IgD-negative memory B cell (primary cell): ENCODE measurements around the gene P2RY6. TPM values are rescaled to one million over a fixed set of nuclear protein-coding genes. Genes with fewer than 3 reads are reported as not detected.
A peak's percentile ranks its signal among the peaks of the same experiment; 100 is the strongest.

Experiments
- H3K27ac Mint-ChIP-seq, 3 donors: one replicate each; pipeline ENCODE4 v1.8.0; 2020 to 2022; ENCODE audit warnings: mild to moderate bottlenecking in 3 of 3, mixed read lengths in 3 of 3, moderate library complexity in 1 of 3
- H3K27me3 Mint-ChIP-seq: one replicate; pipeline ENCODE4 v1.8.0; 2021; ENCODE audit warnings: mixed read lengths
- H3K36me3 Mint-ChIP-seq: one replicate; pipeline ENCODE4 v1.8.0; 2020; ENCODE audit warnings: mild to moderate bottlenecking, mixed read lengths
- H3K4me1 Mint-ChIP-seq, 3 donors: one replicate each; pipeline ENCODE4 v1.8.0; 2020 to 2022; ENCODE audit warnings: mixed read lengths in 3 of 3, mild to moderate bottlenecking in 1 of 3
- H3K4me3 Mint-ChIP-seq, 4 donors: one replicate each; pipeline ENCODE4 v1.8.0; 2020 to 2022; ENCODE audit warnings: mild to moderate bottlenecking in 4 of 4, mixed read lengths in 4 of 4, moderate library complexity in 3 of 4
- H3K9me3 Mint-ChIP-seq, 3 donors: one replicate each; pipeline ENCODE4 v1.8.0; 2020 to 2021; ENCODE audit warnings: mixed read lengths in 3 of 3, mild to moderate bottlenecking in 1 of 3
- polyA plus RNA-seq: library from polyadenylated mRNA; unstranded; fragments of 300-500 nt; fragmentation: Illumina TruSeq; gene quantifications from one replicate; pipeline ENCODE4 v1.2.3, GENCODE V29; 2021

P2RY6 gene
- polyA plus RNA-seq, 1 donor from 2014 or later: not detected

GRCh38 chr11:73245461-73245860 is 26.7 kb upstream of the P2RY6 start:
- Mint-ChIP-seq H3K27ac (peak overlapping the region in 1 of 3 donors; percentile 38), H3K9me3 (no peaks in the 10 kb centered on the region), H3K4me3 (no peak overlapping the region), H3K4me1 (peaks cover 0 to 7% (median 4%) of the 10 kb centered on the region in 3 donors), H3K36me3 (no peaks in the 10 kb centered on the region), H3K27me3 (peaks cover 3% of the 10 kb centered on the region)

- peaks cover 0 to 7% (median 4%) of the 10 kb centered on the region in 3 donors for H3K4me1 Mint-ChIP-seq
- no peak overlapping the region for H3K4me3 Mint-ChIP-seq
- H3K36me3 Mint-ChIP-seq: no peaks in the 10 kb centered on the region
- H3K27me3 Mint-ChIP-seq: peaks cover 3% of the 10 kb centered on the region
- no peaks in the 10 kb centered on the region for H3K9me3 Mint-ChIP-seq
- no peak overlapping the region for H3K27ac Mint-ChIP-seq
Measured at GRCh38 chr11:73246303-73246702, 25.8 kb upstream of the P2RY6 start.

- no peaks in the 10 kb centered on the region for H3K27me3 Mint-ChIP-seq
- no peak overlapping the region for H3K27ac Mint-ChIP-seq
- no peaks in the 10 kb centered on the region for H3K9me3 Mint-ChIP-seq
Measured at GRCh38 chr11:73248526-73249185, 23.5 kb upstream of the P2RY6 start.

GRCh38 chr11:73249304-73249703 is 22.8 kb upstream of the P2RY6 start:
- Mint-ChIP-seq H3K27ac (no peak overlapping the region), H3K27me3 (no peaks in the 10 kb centered on the region), H3K4me3 (no peak overlapping the region), H3K36me3 (no peaks in the 10 kb centered on the region), H3K9me3 (no peaks in the 10 kb centered on the region), H3K4me1 (peaks cover 0 to 4% (median 0%) of the 10 kb centered on the region in 3 donors)

More at GRCh38 chr11:73248526-73249185, 23.5 kb upstream of the P2RY6 start:
- H3K36me3 Mint-ChIP-seq: no peaks in the 10 kb centered on the region
- peaks cover 0 to 4% (median 0%) of the 10 kb centered on the region in 3 donors for H3K4me1 Mint-ChIP-seq
- no peak overlapping the region for H3K4me3 Mint-ChIP-seq

- Mint-ChIP-seq H3K27ac (no peak overlapping the region), H3K4me3 (no peak overlapping the region), H3K27me3 (no peaks in the 10 kb centered on the region)
Measured at GRCh38 chr11:73249853-73250783, 22.0 kb upstream of the P2RY6 start.

GRCh38 chr11:73252577-73253191 is 19.5 kb upstream of the P2RY6 start:
- peaks cover 0 to 4% (median 0%) of the 10 kb centered on the region in 3 donors for H3K4me1 Mint-ChIP-seq
- H3K36me3 Mint-ChIP-seq: no peaks in the 10 kb centered on the region
- H3K9me3 Mint-ChIP-seq: no peaks in the 10 kb centered on the region
- no peaks in the 10 kb centered on the region for H3K27me3 Mint-ChIP-seq
- H3K27ac Mint-ChIP-seq: no peak overlapping the region
- H3K4me3 Mint-ChIP-seq: no peak overlapping the region

More at GRCh38 chr11:73249853-73250783, 22.0 kb upstream of the P2RY6 start:
- H3K4me1 Mint-ChIP-seq: peaks cover 0 to 4% (median 0%) of the 10 kb centered on the region in 3 donors
- H3K9me3 Mint-ChIP-seq: no peaks in the 10 kb centered on the region
- H3K36me3 Mint-ChIP-seq: no peaks in the 10 kb centered on the region

GRCh38 chr11:73257342-73258103 is 14.6 kb upstream of the P2RY6 start:
- peaks cover 3% of the 10 kb centered on the region for H3K27me3 Mint-ChIP-seq
- peaks cover 2% of the 10 kb centered on the region for H3K36me3 Mint-ChIP-seq
- H3K27ac Mint-ChIP-seq: peak overlapping the region in 1 of 3 donors; percentile 57
- peak overlapping the region in 1 of 4 donors; percentile 28 for H3K4me3 Mint-ChIP-seq
- no peaks in the 10 kb centered on the region for H3K4me1 Mint-ChIP-seq
- H3K9me3 Mint-ChIP-seq: no peaks in the 10 kb centered on the region

GRCh38 chr11:73258104-73259035 is 13.8 kb upstream of the P2RY6 start:
- Mint-ChIP-seq H3K27ac (peak overlapping the region in 1 of 3 donors; percentile 57), H3K4me3 (no peak overlapping the region), H3K4me1 (no peaks in the 10 kb centered on the region), H3K27me3 (peaks cover 8% of the 10 kb centered on the region), H3K36me3 (peaks cover 4% of the 10 kb centered on the region), H3K9me3 (no peaks in the 10 kb centered on the region)

- H3K4me3 Mint-ChIP-seq: no peak overlapping the region
- peaks cover 4% of the 10 kb centered on the region for H3K36me3 Mint-ChIP-seq
- H3K27ac Mint-ChIP-seq: peak overlapping the region in 1 of 3 donors; percentile 57
- H3K4me1 Mint-ChIP-seq: no peaks in the 10 kb centered on the region
- peaks cover 10% of the 10 kb centered on the region for H3K27me3 Mint-ChIP-seq
- no peaks in the 10 kb centered on the region for H3K9me3 Mint-ChIP-seq
Measured at GRCh38 chr11:73259406-73260126, 12.6 kb upstream of the P2RY6 start.

- Mint-ChIP-seq H3K9me3 (no peaks in the 10 kb centered on the region), H3K27ac (peak overlapping the region in 1 of 3 donors; percentile 57), H3K27me3 (peaks cover 15% of the 10 kb centered on the region), H3K4me3 (no peak overlapping the region), H3K36me3 (peaks cover 4% of the 10 kb centered on the region), H3K4me1 (peaks cover 0 to 3% (median 0%) of the 10 kb centered on the region in 3 donors)
Measured at GRCh38 chr11:73260127-73260457, 12.0 kb upstream of the P2RY6 start.

- Mint-ChIP-seq H3K9me3 (no peaks in the 10 kb centered on the region), H3K27ac (no peak overlapping the region), H3K4me1 (peaks cover 0 to 3% (median 0%) of the 10 kb centered on the region in 3 donors), H3K4me3 (no peak overlapping the region), H3K36me3 (peaks cover 4% of the 10 kb centered on the region), H3K27me3 (peaks cover 27% of the 10 kb centered on the region)
Measured at GRCh38 chr11:73262851-73263495, 9.2 kb upstream of the P2RY6 start.

GRCh38 chr11:73263640-73264039 is 8.5 kb upstream of the P2RY6 start:
- H3K27ac Mint-ChIP-seq: no peak overlapping the region

More at GRCh38 chr11:73263640-73264039, 8.5 kb upstream of the P2RY6 start:
- Mint-ChIP-seq H3K4me3 (no peak overlapping the region), H3K36me3 (peaks cover 4% of the 10 kb centered on the region), H3K9me3 (no peaks in the 10 kb centered on the region), H3K4me1 (peaks cover 0 to 3% (median 0%) of the 10 kb centered on the region in 3 donors), H3K27me3 (peaks cover 27% of the 10 kb centered on the region)
